Retinal pigment epithelial cell (primary cell): Measurements from ENCODE around the gene DDX24.
A peak's percentile ranks its signal among the peaks of the same experiment; 100 is the strongest.
"Not testable (repeated sequence)": the region's sequence is repeated elsewhere in the genome, so short reads cannot be mapped to it uniquely, and the experiment has no call there.

Experiments used
- DNase-seq: peaks from one replicate; pipeline ENCODE4 v3.0.0-alpha.2; 2010; ENCODE audit warnings: low read depth
- H3K4me3 ChIP-seq: 2 replicates; pipeline ENCODE4 v1.5.1; 2011; ENCODE audit warnings: mild to moderate bottlenecking, low read length, control low read depth, moderate library complexity
- TF ChIP-seq, protein P1 (sequence below): conservative IDR thresholded peaks from 2 replicates; pipeline ENCODE4 v1.5.1; 2011; ENCODE audit warnings: low read depth, low read length, control low read depth, inconsistent platforms

DDX24 gene

DNA sequence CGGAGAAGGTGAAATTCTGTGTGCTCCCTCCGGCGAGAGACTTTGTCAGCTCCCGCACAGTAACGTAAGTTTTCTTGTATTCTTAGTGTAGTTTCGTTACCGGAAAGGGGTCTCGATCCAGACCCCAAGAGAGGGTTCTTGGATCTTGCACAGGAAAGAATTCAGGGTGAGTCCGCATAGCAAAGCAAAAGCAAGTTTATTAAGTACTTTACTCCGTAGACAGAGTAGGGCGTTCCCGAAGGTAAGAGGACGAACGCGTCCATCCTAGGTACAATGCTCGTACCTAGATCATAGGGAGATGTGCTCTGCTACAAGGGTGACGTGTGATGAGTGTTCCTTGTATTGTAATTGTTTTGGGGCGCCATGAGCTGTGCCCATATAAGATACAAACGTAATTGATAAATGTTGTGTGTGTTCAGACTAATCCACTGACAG lies 401 bp upstream of the DDX24 start:
- DNase-seq = no peak
- TF ChIP-seq, protein P1, sequence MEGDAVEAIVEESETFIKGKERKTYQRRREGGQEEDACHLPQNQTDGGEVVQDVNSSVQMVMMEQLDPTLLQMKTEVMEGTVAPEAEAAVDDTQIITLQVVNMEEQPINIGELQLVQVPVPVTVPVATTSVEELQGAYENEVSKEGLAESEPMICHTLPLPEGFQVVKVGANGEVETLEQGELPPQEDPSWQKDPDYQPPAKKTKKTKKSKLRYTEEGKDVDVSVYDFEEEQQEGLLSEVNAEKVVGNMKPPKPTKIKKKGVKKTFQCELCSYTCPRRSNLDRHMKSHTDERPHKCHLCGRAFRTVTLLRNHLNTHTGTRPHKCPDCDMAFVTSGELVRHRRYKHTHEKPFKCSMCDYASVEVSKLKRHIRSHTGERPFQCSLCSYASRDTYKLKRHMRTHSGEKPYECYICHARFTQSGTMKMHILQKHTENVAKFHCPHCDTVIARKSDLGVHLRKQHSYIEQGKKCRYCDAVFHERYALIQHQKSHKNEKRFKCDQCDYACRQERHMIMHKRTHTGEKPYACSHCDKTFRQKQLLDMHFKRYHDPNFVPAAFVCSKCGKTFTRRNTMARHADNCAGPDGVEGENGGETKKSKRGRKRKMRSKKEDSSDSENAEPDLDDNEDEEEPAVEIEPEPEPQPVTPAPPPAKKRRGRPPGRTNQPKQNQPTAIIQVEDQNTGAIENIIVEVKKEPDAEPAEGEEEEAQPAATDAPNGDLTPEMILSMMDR = no peak
- peak overlapping the region; percentile 97 for H3K4me3 ChIP-seq

DNA sequence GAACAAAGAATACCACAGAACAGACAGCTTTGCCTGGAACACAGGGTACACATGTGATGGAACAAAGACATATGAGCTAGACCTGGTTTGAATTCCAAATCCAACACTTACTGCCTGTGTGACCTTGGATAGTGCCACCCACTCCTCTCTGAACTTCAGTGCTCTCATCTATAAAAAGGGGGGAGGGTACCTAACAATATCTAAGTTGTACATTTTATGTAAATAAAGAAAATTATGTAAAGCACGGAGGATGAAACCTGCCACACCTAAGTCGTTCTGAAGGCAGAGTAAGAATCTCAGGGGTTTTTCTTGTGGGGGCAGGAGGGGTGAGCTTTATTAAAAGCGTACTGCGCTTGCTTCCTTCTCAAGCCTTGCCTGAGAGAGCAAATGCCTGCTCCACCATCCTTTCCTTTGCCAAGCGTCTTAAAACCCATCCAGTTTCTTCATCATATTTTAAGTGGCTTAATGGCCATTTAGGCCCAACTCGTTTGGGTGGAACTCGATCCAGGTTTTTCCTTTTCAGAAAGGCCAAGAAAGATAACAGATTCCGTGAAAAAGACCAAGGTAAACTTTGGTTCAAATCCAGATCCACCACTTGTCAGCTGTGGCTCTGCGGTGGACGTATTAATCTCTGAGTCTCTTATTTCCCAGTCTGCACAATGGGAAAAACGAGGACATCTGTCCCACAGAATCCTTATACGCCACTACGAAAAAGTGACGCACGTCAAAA lies 946 bp downstream of the DDX24 start:
- H3K4me3 ChIP-seq = peak overlapping the region; percentile 97
- no peak for DNase-seq
- TF ChIP-seq, protein P1 = no peak

DNA sequence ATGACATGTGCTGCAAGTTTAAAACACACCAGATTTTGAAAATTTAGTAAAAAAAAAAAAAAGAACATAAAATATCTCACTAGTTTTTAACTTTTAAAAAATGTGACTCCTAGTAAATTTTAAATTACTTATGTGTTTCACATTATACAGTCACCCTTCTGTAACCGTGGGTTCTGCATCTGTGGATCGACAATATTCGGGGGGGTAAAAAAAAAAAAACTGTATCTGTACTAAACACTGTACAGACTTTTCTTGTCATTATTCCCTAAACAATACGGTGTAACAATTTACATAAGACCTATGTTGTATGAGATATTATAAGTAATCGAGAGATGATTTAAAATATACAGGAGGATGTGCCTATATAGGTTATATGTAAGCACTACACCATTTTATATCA lies 3.2 kb downstream of the DDX24 start:
- H3K4me3 ChIP-seq = no peak overlapping the region
- DNase-seq = no peak
- TF ChIP-seq, protein P1 = no peak

DNA sequence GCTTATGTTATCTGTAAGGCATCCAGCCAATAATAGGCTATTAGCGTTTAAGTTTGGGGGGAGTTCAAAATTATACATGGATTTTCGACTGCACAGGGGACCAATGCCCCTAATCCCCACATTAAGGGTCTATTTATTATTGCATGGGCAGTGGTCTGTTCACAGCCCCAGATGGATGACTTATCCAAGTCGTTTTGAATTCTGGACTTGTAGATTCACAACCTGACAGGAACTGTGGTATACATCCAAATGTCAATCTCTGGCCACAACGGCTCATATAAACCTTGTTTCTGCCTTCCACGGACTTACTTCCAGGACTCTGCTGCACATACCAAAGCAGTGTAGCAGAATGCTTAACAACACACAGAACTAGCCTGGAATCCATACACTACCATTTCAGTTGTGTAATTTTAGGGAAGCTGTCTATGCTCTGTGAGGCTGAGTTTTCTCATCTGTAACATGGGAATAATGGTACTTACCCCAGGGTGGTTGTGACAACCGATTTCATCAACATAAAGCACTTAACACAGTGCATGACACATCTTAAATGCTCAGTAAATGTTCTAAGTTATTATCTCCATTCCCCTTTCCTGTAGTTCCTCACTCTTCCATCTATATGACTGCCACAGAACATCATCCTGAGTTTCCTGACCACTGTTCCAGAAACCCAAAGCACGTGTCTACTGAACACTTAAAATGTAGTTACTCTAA lies 3.7 kb downstream of the DDX24 start:
- H3K4me3 ChIP-seq = peak overlapping the region; percentile 18
- no peak for DNase-seq
- TF ChIP-seq, protein P1 = no peak

DNA sequence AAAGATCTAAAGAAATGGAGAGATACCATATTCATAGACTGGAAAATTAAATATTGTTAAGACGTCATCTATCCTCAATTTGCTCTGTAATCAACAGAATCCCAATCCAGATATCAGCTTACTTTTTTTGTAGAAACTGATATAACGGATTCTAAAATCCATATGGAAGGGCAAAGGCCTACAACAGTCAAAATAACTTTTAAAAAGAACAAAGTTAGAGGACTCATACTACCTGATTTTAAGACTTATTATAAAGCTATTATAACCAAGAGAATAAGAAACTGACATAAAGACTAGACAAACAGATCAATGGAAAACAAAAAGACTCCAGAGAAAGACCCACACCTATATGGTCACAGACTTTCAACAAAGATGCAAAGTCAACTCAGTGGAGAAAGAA lies 6.0 kb downstream of the DDX24 start:
- TF ChIP-seq, protein P1 = no peak
- DNase-seq = no peak
- no peak overlapping the region for H3K4me3 ChIP-seq

DNA sequence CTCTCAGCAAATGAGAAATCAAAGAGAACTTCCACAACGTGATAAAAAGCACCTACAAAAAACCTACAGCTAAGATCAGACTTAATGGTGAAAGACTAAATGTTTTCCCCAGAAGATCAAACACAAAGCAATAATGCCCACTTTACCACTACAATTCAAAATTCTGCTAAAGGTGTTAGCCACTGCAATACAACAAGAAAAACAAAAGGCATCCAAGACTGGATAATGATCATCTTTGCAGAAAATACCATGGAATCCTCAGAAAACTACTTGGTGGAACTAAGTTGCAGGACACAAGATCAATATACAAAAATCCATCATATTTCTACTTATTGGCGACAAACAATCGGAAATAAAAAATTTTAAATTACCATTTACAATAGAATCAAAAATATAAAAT lies 6.5 kb downstream of the DDX24 start:
- no peak for DNase-seq
- TF ChIP-seq, protein P1 = no peak
- no peak overlapping the region for H3K4me3 ChIP-seq

DNA sequence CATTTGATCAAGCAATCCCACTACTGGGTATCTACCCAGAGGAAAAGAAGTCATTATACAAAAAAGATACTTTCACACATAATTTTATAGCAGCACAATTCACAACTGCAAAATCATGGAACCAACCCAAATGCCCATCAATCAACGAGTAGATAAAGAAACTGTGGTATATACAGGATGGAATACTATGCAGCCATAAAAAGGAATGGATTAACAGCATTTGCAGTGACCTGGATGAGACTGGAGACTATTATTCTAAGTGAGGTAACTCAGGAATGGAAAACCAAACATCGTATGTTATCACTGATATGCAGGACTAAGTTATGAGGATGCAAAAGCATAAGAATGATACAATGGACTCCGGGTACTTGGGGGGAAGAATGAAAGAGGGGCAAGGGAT lies 8.9 kb downstream of the DDX24 start:
- DNase-seq, H3K4me3 ChIP-seq: not testable (repeated sequence)
